HCT116 (cell line): ENCODE data around the gene PCDHGB3.

Source experiments
- CTCF ChIP-seq, 3 experiments: fragments of 200-600 bp in 1 of 3; sonication (generic) in 1 of 3; IDR thresholded peaks in 2 of 3; conservative IDR thresholded peaks in 1 of 3; 2 replicates each; pipeline ENCODE4 v1.5.1; 2012 to 2017; ENCODE audit warnings: low read depth in 2 of 3, low read length in 2 of 3, antibody characterized with exemption in 1 of 3, borderline replicate concordance in 1 of 3, control low read depth in 1 of 3, mild to moderate bottlenecking in 1 of 3, mixed read lengths in 1 of 3, mixed run types in 1 of 3, moderate library complexity in 1 of 3; ENCODE audit not compliant: insufficient read depth in 1 of 3
- JUND ChIP-seq: IDR thresholded peaks from 2 replicates; pipeline ENCODE4 v1.6.1; 2012
- POLR2AphosphoS5 ChIP-seq: IDR thresholded peaks from 2 replicates; pipeline ENCODE4 v1.6.1; 2011; ENCODE audit warnings: mild to moderate bottlenecking, low read depth, low read length, moderate library complexity
- REST ChIP-seq: IDR thresholded peaks from 2 replicates; pipeline ENCODE4 v1.6.1; 2012; ENCODE audit warnings: low read depth
- YY1 ChIP-seq: IDR thresholded peaks from 2 replicates; pipeline ENCODE4 v1.6.1; 2011; ENCODE audit warnings: low read length, low read depth, moderate library complexity, mild to moderate bottlenecking; ENCODE audit not compliant: insufficient replicate concordance; ENCODE audit errors: extremely low read depth
- ZBTB33 ChIP-seq: IDR thresholded peaks from 2 replicates; pipeline ENCODE4 v1.6.1; 2011; ENCODE audit warnings: mild to moderate bottlenecking, low read length, moderate library complexity; ENCODE audit not compliant: insufficient replicate concordance; ENCODE audit errors: extremely low read depth

- TF ChIP-seq CTCF (IDR thresholded peaks at IDR 0.05 in 2 of 3, conservative IDR thresholded peaks at IDR 0.05 in 1 of 3; ENCODE audit: borderline replicate concordance in 1 of 3, insufficient read depth in 1 of 3, low read depth in 2 of 3, low read length in 2 of 3) = no peak
- TF ChIP-seq JUND = no peak
- TF ChIP-seq ZBTB33 = no peak
- TF ChIP-seq REST = no peak
- TF ChIP-seq YY1 = no peak
- TF ChIP-seq POLR2AphosphoS5 = no peak
These were observed 29.7 kb downstream of the PCDHGB3 start for GRCh38 chr5:141399555-141400258.
